ENCODE results near the gene ODF2L.

ODF2L gene

GRCh38 chr1:86395751-86396497 lies at the start of gene ODF2L:
Gene ODF2L (minus strand): TSS chr1:86396323. CDS start chr1:86387027, 9,296 bp downstream.
- H3K4me3 ChIP-seq (ENCODE audit: low read depth, low read length), result peak within 1 kb of the TSS; percentile 97
- no peak for TF ChIP-seq CTCF (IDR thresholded peaks at IDR 0.05; ENCODE audit: borderline replicate concordance, insufficient read depth, low read depth, low read length)

- H3K4me3 ChIP-seq (ENCODE audit: low read depth, low read length), result no peak overlapping the region
- no peak for TF ChIP-seq CTCF (IDR thresholded peaks at IDR 0.05; ENCODE audit: borderline replicate concordance, insufficient read depth, low read depth, low read length)
Observed at GRCh38 chr1:86445919-86446318, 49.8 kb upstream of the ODF2L start.

- H3K4me3 ChIP-seq (ENCODE audit: low read depth, low read length), result no peak overlapping the region
- no peak for TF ChIP-seq CTCF (IDR thresholded peaks at IDR 0.05; ENCODE audit: borderline replicate concordance, insufficient read depth, low read depth, low read length)
Observed at GRCh38 chr1:86441997-86442396, 45.9 kb upstream of the ODF2L start.

GRCh38 chr1:86441581-86441980 lies 45.5 kb upstream of the ODF2L start:
- H3K4me3 ChIP-seq (ENCODE audit: low read depth, low read length), result no peak overlapping the region
- no peak for TF ChIP-seq CTCF (IDR thresholded peaks at IDR 0.05; ENCODE audit: borderline replicate concordance, insufficient read depth, low read depth, low read length)

- TF ChIP-seq CTCF (IDR thresholded peaks at IDR 0.05; ENCODE audit: borderline replicate concordance, insufficient read depth, low read depth, low read length), result no peak
- no peak overlapping the region for H3K4me3 ChIP-seq (ENCODE audit: low read depth, low read length)
Observed at GRCh38 chr1:86436041-86436440, 39.9 kb upstream of the ODF2L start.

- no peak for TF ChIP-seq CTCF (IDR thresholded peaks at IDR 0.05; ENCODE audit: borderline replicate concordance, insufficient read depth, low read depth, low read length)
Observed at GRCh38 chr1:86435327-86435726, 39.2 kb upstream of the ODF2L start.

GRCh38 chr1:86434059-86434458 lies 37.9 kb upstream of the ODF2L start:
- TF ChIP-seq CTCF (IDR thresholded peaks at IDR 0.05; ENCODE audit: borderline replicate concordance, insufficient read depth, low read depth, low read length), result no peak
- H3K4me3 ChIP-seq (ENCODE audit: low read depth, low read length), result no peak overlapping the region

More at GRCh38 chr1:86435327-86435726, 39.2 kb upstream of the ODF2L start:
- no peak overlapping the region for H3K4me3 ChIP-seq (ENCODE audit: low read depth, low read length)
